Mesendoderm (in vitro differentiated cells): Measurements from ENCODE around the gene KRTAP10-7.

ENCODE experiments used
- DNase-seq: peaks from one replicate; pipeline ENCODE4 v3.0.0; 2013
- H2AK5ac ChIP-seq: 2 replicates; pipeline ENCODE4 v1.6.1; 2013; ENCODE audit warnings: low read length, inconsistent platforms
- H2BK120ac ChIP-seq: 2 replicates; pipeline ENCODE4 v1.6.1; 2013; ENCODE audit warnings: low read depth, mild to moderate bottlenecking, low read length, moderate library complexity, mixed read lengths
- H2BK15ac ChIP-seq: replicated peaks from 2 replicates; pipeline ENCODE4 v1.6.1; 2013; ENCODE audit warnings: low read depth, mild to moderate bottlenecking, moderate library complexity
- H2BK5ac ChIP-seq: 2 replicates; pipeline ENCODE4 v1.6.1; 2013; ENCODE audit warnings: low read length, inconsistent platforms
- H3K18ac ChIP-seq: 2 replicates; pipeline ENCODE4 v1.6.1; 2013; ENCODE audit warnings: mild to moderate bottlenecking, low read length, mixed read lengths
- H3K23ac ChIP-seq: one replicate; pipeline ENCODE4 v1.6.1; 2013; ENCODE audit warnings: low read length
- H3K27ac ChIP-seq: 2 replicates; pipeline ENCODE4 v1.5.1; 2013; ENCODE audit warnings: low read depth, mild to moderate bottlenecking, inconsistent platforms, low read length, moderate library complexity
- H3K27me3 ChIP-seq: 2 replicates; pipeline ENCODE4 v1.6.1; 2013; ENCODE audit warnings: low read length, control low read depth, mild to moderate bottlenecking, inconsistent platforms; ENCODE audit not compliant: insufficient read depth, poor library complexity
- H3K36me3 ChIP-seq: 2 replicates; pipeline ENCODE4 v1.6.1; 2013; ENCODE audit warnings: low read length, inconsistent platforms; ENCODE audit not compliant: control insufficient read depth, insufficient read depth
- H3K4ac ChIP-seq: one replicate; pipeline ENCODE4 v1.6.1; 2013; ENCODE audit warnings: low read depth, mild to moderate bottlenecking, low read length, moderate library complexity
- H3K4me1 ChIP-seq: 2 replicates; pipeline ENCODE4 v1.6.1; 2013; ENCODE audit warnings: low read depth, low read length, inconsistent platforms; ENCODE audit not compliant: control insufficient read depth
- H3K4me2 ChIP-seq: 2 replicates; pipeline ENCODE4 v1.6.1; 2013; ENCODE audit warnings: low read length
- H3K4me3 ChIP-seq: 2 replicates; pipeline ENCODE4 v1.5.1; 2013; ENCODE audit warnings: mild to moderate bottlenecking, low read length
- H3K56ac ChIP-seq: one replicate; pipeline ENCODE4 v1.6.1; 2013; ENCODE audit warnings: low read length
- H3K79me1 ChIP-seq: 2 replicates; pipeline ENCODE4 v1.6.1; 2013; ENCODE audit warnings: low read length, inconsistent platforms
- H3K79me2 ChIP-seq: 2 replicates; pipeline ENCODE4 v1.6.1; 2013; ENCODE audit warnings: mild to moderate bottlenecking, low read length; ENCODE audit not compliant: control insufficient read depth, insufficient read depth
- H3K9ac ChIP-seq: 2 replicates; pipeline ENCODE4 v1.6.1; 2013; ENCODE audit warnings: low read length, inconsistent platforms
- H4K5ac ChIP-seq: one replicate; pipeline ENCODE4 v1.6.1; 2013; ENCODE audit warnings: low read length
- H4K8ac ChIP-seq: one replicate; pipeline ENCODE4 v1.6.1; 2013; ENCODE audit warnings: low read depth, mild to moderate bottlenecking, control low read depth, low read length, moderate library complexity
- WGBS: extraction: QIAGEN DNeasy Blood & Tissue Kit; methylation state at CpG from one replicate; pipeline ENCODE4 v1.1.7; 2013; ENCODE audit warnings: low lambda C conversion rate, missing lambda C conversion rate; ENCODE audit not compliant: insufficient coverage; ENCODE audit errors: extremely low coverage; 5-methylcytosine and 5-hydroxymethylcytosine counted together

The KRTAP10-7 gene

DNA sequence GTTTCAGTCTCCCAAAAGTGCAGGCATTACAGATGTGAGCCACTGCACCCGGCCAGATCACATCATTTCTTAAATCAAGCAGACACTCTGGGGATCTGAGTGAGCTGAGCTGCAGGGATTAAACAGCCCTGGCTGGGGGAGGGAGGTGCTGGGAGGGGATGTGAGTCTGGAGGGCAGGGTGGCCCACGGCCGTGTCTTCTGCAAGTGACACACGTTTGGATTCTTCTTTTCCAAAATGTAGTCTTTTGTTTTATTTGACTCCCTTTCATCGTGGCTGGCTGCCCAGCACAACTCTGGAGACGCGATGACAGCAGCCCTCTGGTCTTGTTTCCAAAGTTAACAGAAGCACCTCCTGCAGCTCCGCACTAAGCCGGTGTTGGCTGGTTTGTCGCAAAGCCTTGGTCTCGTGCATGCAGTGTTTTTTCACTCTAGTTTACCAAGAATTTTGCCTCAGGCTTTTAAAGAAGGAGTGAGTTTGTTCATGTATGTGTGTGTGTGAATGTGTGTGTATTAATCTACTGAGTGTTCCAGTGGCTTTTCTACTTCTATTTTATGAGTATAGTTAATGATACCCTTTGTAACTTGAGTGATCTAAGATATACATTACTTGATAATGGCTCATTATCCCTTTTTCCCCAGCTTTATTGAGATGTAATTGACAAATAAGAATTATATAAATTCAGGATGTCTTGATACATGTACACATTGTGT is 17.2 kb upstream of the KRTAP10-7 start:
- H3K27me3 ChIP-seq = no peaks in the 10 kb centered on the region
- H3K79me1 ChIP-seq = no peaks in the 10 kb centered on the region
- H2BK120ac ChIP-seq = no peak overlapping the region
- no peak overlapping the region for H3K27ac ChIP-seq
- no peaks in the 10 kb centered on the region for H3K79me2 ChIP-seq
- no peak overlapping the region for H3K9ac ChIP-seq
- DNase-seq = no peak
- H3K4me3 ChIP-seq = no peak overlapping the region
- no peak overlapping the region for H2BK5ac ChIP-seq
- H4K8ac ChIP-seq = no peak overlapping the region
- no peak overlapping the region for H3K4me2 ChIP-seq
- no peak overlapping the region for H3K56ac ChIP-seq
- no peak overlapping the region for H2AK5ac ChIP-seq
- WGBS = no CpG with 5 or more reads among the region's 11 CpGs
- no peak overlapping the region for H2BK15ac ChIP-seq
- no peaks in the 10 kb centered on the region for H3K4me1 ChIP-seq
- no peak overlapping the region for H3K18ac ChIP-seq
- no peak overlapping the region for H3K23ac ChIP-seq
- H3K4ac ChIP-seq = no peak overlapping the region
- H3K36me3 ChIP-seq = no peaks in the 10 kb centered on the region
- no peak overlapping the region for H4K5ac ChIP-seq

DNA sequence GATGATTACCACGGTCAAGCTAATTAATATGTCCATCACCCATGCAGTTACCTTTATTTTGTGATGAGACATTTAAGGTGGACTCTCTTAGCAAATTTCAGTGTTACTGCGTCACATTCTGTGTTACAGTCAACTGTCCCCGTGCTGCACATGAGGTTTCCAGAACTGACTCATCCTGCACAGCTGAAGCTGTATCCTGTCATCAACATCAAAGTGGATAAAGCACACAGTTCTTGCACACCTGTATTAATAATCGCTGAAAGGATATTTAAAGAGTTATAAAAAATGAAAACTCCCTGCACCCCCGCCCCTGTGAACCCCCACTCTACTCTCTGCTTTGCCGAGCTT is 16.6 kb upstream of the KRTAP10-7 start:
- H3K79me2 ChIP-seq = no peaks in the 10 kb centered on the region
- no peak overlapping the region for H2BK120ac ChIP-seq
- H3K79me1 ChIP-seq = no peaks in the 10 kb centered on the region
- no peak overlapping the region for H3K27ac ChIP-seq
- H3K23ac ChIP-seq = no peak overlapping the region
- H3K27me3 ChIP-seq = no peaks in the 10 kb centered on the region
- H3K9ac ChIP-seq = no peak overlapping the region
- H3K18ac ChIP-seq = no peak overlapping the region
- H3K4me3 ChIP-seq = no peak overlapping the region
- H3K56ac ChIP-seq = no peak overlapping the region
- H2BK15ac ChIP-seq = no peak overlapping the region
- DNase-seq = no peak
- no peaks in the 10 kb centered on the region for H3K36me3 ChIP-seq
- WGBS = no CpG with 5 or more reads among the region's 6 CpGs
- no peak overlapping the region for H3K4ac ChIP-seq
- no peak overlapping the region for H4K5ac ChIP-seq
- H3K4me2 ChIP-seq = no peak overlapping the region
- H4K8ac ChIP-seq = no peak overlapping the region
- H2AK5ac ChIP-seq = no peak overlapping the region
- H3K4me1 ChIP-seq = no peaks in the 10 kb centered on the region
- no peak overlapping the region for H2BK5ac ChIP-seq

GRCh38 chr21:44585892-44586291 is 14.5 kb upstream of the KRTAP10-7 start:
- H3K56ac ChIP-seq = no peak overlapping the region
- no peaks in the 10 kb centered on the region for H3K36me3 ChIP-seq
- H3K23ac ChIP-seq = no peak overlapping the region
- H2BK120ac ChIP-seq = no peak overlapping the region
- no peak overlapping the region for H3K9ac ChIP-seq
- H3K18ac ChIP-seq = no peak overlapping the region
- H4K5ac ChIP-seq = no peak overlapping the region
- H2BK5ac ChIP-seq = no peak overlapping the region
- no peak overlapping the region for H3K4me2 ChIP-seq
- no peaks in the 10 kb centered on the region for H3K4me1 ChIP-seq
- no peaks in the 10 kb centered on the region for H3K79me2 ChIP-seq
- no peak overlapping the region for H4K8ac ChIP-seq
- H3K4ac ChIP-seq = no peak overlapping the region
- H3K27me3 ChIP-seq = no peaks in the 10 kb centered on the region
- H3K27ac ChIP-seq = no peak overlapping the region
- WGBS = no CpG with 5 or more reads among the region's 3 CpGs
- no peaks in the 10 kb centered on the region for H3K79me1 ChIP-seq
- no peak overlapping the region for H3K4me3 ChIP-seq
- no peak overlapping the region for H2AK5ac ChIP-seq
- no peak overlapping the region for H2BK15ac ChIP-seq
- no peak for DNase-seq

DNA sequence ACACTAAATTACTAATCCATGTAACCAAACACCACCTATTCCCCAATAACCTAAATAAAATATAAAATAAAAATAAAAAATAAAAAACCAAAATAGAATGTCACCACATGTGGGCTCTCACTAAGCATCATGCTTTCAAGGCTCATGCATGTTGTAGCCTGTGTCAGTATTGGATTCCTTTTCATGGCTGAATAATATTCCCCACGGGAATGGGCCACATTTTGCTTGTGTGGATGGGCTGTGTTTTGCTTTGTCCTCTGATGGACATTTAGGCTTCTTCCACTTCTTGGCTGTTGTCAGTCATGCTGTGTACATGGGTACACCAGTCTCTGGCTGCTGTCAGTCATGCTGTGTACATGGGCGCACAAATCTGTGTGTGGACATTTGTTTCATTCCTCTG is 11.3 kb upstream of the KRTAP10-7 start:
- H2AK5ac ChIP-seq = no peak overlapping the region
- no peak overlapping the region for H2BK5ac ChIP-seq
- no peak overlapping the region for H4K5ac ChIP-seq
- H3K23ac ChIP-seq = no peak overlapping the region
- H3K27me3 ChIP-seq = no peaks in the 10 kb centered on the region
- peaks cover 4% of the 10 kb centered on the region for H3K4me1 ChIP-seq
- H3K9ac ChIP-seq = no peak overlapping the region
- no peaks in the 10 kb centered on the region for H3K36me3 ChIP-seq
- no peak overlapping the region for H3K27ac ChIP-seq
- no peak overlapping the region for H3K4me2 ChIP-seq
- no peak overlapping the region for H3K4ac ChIP-seq
- no peak for DNase-seq
- no peak overlapping the region for H2BK15ac ChIP-seq
- WGBS = no CpG with 5 or more reads among the region's 2 CpGs
- no peak overlapping the region for H2BK120ac ChIP-seq
- H3K79me1 ChIP-seq = no peaks in the 10 kb centered on the region
- no peak overlapping the region for H3K4me3 ChIP-seq
- H4K8ac ChIP-seq = no peak overlapping the region
- no peaks in the 10 kb centered on the region for H3K79me2 ChIP-seq
- H3K18ac ChIP-seq = no peak overlapping the region
- no peak overlapping the region for H3K56ac ChIP-seq

DNA sequence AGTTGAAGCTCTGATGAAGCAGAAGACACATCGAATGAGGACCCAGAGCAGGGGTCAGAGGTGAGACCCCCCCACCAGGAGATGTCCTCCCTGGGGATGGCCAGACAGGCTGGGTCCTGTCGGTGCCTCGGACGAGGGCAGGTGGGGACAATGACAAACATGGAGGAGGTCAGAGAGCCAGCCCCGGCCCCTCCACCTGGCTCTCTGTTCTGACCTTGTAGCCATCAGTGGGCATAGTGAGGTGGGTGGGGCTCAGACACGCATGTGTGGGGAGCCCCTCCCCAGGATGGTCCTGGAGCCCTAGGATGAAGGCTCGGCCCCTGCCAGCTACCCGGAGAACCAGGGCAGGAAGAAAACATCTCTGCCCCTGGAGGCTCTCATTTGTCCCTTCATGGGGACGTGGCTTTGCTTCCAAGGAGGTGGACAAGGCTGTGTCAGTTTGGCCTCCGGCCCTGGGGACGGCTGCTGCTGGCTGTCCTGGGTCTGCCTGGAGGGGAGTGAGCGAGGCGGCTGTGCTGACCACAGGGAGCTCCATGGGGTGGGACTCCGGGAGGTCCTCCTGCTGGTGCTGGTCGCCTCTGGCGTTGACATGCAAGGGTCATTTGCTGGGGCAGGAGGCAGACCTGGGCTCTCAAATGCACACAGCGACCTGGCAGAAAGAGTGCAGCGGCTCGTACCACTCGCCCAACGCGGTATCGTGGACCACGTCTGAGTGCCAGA is 10.7 kb upstream of the KRTAP10-7 start:
- no CpG with 5 or more reads among the region's 24 CpGs for WGBS
- Histone ChIP-seq H3K9ac (no peak overlapping the region), H3K27me3 (no peaks in the 10 kb centered on the region), H3K4ac (no peak overlapping the region), H3K36me3 (no peaks in the 10 kb centered on the region), H3K4me2 (no peak overlapping the region), H3K27ac (no peak overlapping the region), H3K4me3 (no peak overlapping the region), H3K23ac (no peak overlapping the region), H3K18ac (no peak overlapping the region), H2AK5ac (no peak overlapping the region), H2BK5ac (no peak overlapping the region), H3K4me1 (peaks cover 4% of the 10 kb centered on the region), H2BK15ac (no peak overlapping the region), H4K8ac (no peak overlapping the region), H3K56ac (peak overlapping the region; percentile 15), H3K79me2 (no peaks in the 10 kb centered on the region), H3K79me1 (no peaks in the 10 kb centered on the region), H2BK120ac (no peak overlapping the region), H4K5ac (no peak overlapping the region)
- no peak for DNase-seq
